Prostate gland (tissue), 2 donors: ENCODE data around the gene OPN4.

Experiments
- CTCF ChIP-seq, 4 experiments: fragments of 200-600 bp in 2 of 4; fragments of 450-650 bp in 2 of 4; sonication (generic) in 2 of 4; IDR thresholded peaks; 1 replicate in 3 of 4; 2 replicates in 1 of 4; pipeline ENCODE4 v1.5.1; 2016 to 2019; ENCODE audit warnings: antibody characterized with exemption in 4 of 4, mild to moderate bottlenecking in 2 of 4, moderate library complexity in 2 of 4
- POLR2A ChIP-seq: fragments of 450-650 bp; IDR thresholded peaks from one replicate; pipeline ENCODE4 v1.6.1; 2016; ENCODE audit warnings: antibody characterized with exemption, mild to moderate bottlenecking

DNA sequence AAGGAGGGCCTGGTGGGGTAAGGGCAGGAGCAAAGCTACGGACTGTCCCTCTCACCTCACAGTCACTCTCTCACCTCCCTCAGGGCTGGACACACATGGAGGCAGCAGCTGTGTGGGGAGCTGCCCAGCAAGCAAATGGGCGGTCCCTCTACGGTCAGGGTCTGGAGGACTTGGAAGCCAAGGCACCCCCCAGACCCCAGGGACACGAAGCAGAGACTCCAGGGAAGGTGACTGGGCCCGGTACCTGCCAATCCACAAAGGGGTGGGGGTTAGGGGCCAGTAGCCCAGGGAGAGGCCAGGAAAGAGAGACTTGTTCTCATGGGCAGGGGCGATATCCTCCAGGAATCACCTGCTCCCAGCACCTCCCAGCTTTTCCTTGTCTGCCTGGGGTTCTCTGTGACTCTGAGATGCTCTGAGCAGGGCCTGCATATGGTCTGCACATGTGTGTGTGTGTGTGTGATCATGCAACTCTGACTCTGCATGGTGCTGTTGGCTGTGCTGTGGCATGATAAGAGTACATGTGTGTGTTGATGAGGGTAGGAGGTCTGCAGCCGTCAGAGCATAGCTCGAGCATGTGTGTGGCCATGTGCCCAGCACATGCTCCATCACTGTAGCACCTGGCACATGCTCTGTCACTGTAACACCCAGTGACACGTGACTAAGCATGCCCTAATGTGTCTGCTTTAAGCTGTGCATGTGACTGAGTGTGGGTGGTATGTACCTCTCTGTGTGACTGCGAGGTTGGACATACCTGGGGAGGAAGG is 9.4 kb downstream of the OPN4 start:
- no peak for TF ChIP-seq CTCF (IDR thresholded peaks at IDR 0.05)
- TF ChIP-seq POLR2A: no peak
